Measurements from ENCODE around the gene NR2F1-AS1.

Gene NR2F1-AS1

GRCh38 chr5:93589152-93589828 is 8.3 kb upstream of the NR2F1-AS1 start:
- FAIRE-seq: peak; percentile 62

DNA sequence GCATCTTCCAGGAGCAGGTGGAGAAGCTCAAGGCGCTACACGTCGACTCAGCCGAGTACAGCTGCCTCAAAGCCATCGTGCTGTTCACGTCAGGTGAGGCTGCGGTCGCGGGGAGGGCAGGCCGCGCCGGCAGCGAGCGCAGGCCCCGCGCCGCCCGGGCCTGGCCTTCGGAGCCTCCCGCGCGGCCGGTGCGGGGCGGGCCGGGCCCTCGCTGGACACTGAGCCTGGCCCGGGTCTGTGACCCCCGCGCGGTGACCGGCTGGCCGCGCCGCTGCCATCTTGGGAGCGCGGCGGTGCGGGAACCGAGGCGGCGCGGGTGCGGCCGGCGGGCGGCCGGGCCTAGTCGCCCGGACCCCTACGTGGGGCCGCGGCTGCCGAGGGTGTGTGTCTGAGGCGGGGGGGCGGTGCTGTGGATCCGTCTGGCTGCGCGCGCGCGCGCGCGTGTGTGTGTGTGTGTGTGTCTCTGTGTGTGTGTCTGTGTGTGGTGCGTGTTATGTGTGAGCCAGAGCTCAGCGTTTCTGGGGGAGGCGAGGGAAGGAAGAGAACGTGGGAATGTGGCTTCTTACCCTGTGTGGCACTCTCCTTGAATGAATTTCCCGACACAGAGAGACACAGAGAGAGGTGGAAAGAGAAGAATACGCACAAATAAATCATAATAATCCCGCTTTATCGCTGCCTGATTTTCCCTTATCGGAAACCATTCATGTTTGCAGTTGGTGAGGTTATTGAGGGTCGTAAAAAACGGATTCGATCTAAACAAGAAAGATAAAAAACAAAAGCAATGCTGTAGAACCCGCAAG is 7.5 kb upstream of the NR2F1-AS1 start:
- FAIRE-seq: no peak

DNA sequence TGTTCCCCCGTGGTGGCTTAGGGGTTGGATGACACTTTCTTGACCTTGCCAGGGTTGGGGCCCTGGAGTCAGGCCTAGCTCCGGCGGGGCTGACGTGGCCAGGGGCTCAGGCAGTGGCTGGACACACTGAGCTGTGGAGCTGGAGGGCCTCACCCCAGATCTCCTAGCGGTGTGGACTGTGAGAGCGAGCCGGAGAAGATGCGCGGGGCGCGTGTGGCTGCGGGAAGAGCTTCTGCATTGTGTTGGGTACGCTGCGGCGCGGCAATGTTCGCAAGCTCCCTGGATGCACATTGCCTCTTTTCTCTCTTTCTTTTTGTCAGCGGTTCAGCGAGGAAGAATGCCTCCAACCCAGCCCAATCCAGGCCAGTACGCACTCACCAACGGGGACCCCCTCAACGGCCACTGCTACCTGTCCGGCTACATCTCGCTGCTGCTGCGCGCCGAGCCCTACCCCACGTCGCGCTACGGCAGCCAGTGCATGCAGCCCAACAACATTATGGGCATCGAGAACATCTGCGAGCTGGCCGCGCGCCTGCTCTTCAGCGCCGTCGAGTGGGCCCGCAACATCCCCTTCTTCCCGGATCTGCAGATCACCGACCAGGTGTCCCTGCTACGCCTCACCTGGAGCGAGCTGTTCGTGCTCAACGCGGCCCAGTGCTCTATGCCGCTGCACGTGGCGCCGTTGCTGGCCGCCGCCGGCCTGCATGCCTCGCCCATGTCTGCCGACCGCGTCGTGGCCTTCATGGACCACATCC is 6.8 kb upstream of the NR2F1-AS1 start:
- no peak for FAIRE-seq

- FAIRE-seq: peak; percentile 78
Measured at GRCh38 chr5:93586736-93587596, 5.9 kb upstream of the NR2F1-AS1 start.

- peak; percentile 85 for FAIRE-seq
Measured at GRCh38 chr5:93585767-93586385, 4.9 kb upstream of the NR2F1-AS1 start.

DNA sequence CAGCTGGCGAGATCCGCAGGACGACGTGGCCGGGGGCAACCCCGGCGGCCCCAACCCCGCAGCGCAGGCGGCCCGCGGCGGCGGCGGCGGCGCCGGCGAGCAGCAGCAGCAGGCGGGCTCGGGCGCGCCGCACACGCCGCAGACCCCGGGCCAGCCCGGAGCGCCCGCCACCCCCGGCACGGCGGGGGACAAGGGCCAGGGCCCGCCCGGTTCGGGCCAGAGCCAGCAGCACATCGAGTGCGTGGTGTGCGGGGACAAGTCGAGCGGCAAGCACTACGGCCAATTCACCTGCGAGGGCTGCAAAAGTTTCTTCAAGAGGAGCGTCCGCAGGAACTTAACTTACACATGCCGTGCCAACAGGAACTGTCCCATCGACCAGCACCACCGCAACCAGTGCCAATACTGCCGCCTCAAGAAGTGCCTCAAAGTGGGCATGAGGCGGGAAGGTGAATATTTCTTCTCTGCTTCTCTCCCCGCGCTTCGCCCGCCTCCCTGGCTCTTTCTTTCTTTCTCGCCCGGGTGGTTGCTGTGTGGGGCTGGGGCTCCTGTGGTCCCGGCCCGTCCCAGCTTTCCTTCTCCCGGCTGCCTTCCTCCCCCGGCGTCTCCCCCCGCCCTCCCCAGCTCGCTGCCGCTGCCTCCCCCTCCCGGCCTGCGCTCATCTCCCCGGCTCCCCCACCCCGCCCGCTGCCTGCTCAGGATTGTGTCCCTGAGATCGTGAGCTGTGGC is 4.2 kb upstream of the NR2F1-AS1 start:
- FAIRE-seq: no peak

DNA sequence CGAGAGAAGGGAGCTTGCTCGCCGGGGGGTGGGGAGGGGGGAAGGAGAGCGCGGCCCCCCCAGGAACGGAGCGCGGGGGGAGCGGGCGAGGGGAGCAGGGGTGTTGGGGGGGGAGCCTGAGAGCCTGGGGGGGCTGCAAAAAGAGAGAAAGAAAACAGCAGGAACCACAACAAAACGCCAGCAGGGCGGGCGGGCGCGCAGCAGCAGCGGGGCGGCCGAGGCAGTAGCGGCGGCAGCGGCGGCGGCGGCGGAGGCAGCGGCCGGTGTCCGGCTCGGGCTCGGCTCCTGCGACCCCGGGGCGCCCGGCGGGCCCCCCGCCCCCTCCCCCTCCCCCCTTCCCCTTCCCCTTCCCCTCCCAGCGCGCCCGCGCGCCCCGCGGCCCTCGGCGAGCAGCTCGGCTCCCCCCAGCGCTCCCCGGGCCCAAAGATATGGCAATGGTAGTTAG is 3.6 kb upstream of the NR2F1-AS1 start:
- no peak for FAIRE-seq

DNA sequence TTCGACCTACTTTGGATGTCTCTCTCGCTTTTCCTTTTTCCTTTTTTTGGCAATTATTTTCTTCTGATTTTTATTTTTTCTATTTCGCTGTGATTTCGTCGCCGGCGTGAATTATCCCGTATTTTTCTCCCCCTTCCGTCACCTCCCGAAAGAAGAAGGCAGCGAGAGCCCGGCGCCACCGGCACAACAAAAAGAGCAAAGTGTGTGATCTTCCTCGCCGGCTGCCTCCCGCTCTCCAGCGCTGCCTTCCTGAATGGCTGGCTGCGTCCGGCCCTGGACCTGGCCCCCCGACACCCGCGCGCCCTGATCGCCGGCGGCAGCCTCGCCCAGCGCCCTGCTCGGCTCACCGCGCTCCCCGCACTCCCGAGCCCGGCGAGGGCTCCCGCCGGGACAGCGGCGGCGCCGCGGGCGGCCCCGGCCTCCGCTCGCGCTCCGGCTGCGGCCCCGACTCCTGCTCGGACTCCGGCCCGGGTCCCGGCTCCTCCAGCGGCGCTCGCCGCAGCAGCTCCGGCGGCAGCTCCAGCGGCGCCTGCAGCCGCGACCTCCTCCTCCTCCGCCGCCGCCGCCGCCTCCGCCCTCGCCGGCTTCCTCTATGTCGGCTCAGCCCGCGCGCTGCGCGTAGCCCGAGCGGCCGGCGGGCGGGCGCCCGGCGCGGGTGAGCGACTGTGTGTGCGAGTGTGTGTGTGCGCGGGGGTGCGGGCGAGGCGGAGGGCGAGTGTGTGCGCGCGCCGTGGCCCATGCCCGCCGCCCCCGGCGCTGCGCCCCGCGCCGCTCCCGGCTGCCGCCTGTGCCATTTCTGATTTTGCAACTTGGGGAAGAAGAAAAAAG is 3.0 kb upstream of the NR2F1-AS1 start:
- FAIRE-seq: no peak

GRCh38 chr5:93583439-93583767 is 2.4 kb upstream of the NR2F1-AS1 start:
- FAIRE-seq: no peak

DNA sequence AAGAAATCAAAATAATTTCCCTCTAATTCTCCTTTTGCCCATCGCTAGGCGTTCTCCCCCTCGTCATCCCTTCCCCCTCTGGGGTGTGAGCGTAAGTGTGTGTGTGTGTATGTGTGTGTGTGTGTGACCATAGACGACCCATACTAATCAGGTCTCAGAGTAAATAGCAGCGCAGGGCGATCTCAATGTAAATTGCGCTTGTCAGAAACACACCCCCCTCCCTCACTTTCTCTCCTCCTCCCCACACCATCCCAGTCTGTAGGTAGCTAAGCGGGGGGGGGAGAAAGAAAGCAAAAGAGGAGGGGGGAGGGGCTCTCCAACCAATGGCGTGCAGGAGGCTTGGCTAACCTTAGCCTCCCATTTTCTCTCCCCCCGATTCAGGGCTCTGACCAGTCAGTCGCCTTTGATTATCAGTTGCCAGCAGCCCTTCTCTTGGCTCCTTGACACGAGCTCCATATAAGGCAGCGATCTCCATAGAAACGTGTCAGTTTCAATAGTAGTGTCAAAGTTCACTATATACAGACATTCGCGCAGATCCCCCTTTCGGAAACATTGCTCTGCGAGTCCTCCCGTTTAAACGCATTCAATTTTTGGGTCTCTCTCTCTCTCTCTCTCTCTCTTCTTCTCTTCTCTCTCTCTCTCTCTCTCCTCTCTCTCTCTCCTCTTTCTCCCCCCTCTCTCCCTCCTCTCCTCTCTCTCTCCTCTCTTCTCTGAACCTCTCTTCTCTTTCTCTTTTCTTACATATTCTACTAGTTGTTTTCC is 1.8 kb upstream of the NR2F1-AS1 start, which contains the start of gene NR2F1:
Gene NR2F1, plus strand, starts transcription at position 546 of the 762 bp plus-strand sequence. CDS start 1,802 bp downstream, outside the sequence.
- peak; percentile 99 for FAIRE-seq

GRCh38 chr5:93582167-93582462 is 1.1 kb upstream of the NR2F1-AS1 start:
- FAIRE-seq: no peak

DNA sequence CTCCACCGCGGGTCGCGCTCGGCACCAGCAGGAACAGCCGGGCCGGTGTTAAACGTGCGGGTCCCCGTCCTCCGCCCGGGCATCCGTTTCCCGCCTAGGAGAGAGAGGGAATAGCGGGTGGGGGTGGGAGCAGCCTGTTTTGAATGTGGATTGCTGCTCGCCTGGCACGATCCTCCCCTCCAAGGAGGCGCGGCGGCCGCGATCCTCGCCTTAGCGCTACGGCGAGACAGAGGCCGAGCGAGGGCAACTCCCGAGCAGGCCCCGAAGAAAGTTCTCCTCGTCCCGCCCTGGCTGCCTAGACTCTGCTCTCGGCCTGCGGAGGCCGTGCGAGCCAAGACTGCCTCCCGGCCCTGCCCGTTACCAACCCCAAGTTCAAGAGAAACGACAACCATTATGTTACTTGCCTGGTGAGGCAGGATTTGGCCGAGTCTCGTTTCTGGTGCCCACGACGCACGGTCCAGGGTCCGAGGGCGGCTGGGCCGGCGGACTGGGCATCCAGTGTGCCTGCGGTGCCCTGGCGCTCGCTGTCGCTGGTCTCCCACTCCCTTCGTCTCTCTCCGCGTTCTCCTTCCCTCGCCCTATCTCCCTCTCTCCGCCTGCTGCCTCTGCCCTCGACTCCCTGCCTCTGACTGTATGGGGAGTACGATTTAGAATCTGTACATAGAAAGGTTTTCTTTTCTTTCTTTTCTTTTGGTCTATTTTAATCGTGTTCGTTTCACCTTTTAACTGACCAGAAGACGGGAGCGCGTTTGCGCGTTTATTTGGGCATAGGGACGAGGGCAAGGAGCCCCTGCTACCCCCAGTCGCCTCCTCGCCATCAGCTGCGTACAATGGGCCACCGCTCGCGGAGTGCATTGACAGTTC is 724 bp downstream of the NR2F1-AS1 start:
- FAIRE-seq: no peak

DNA sequence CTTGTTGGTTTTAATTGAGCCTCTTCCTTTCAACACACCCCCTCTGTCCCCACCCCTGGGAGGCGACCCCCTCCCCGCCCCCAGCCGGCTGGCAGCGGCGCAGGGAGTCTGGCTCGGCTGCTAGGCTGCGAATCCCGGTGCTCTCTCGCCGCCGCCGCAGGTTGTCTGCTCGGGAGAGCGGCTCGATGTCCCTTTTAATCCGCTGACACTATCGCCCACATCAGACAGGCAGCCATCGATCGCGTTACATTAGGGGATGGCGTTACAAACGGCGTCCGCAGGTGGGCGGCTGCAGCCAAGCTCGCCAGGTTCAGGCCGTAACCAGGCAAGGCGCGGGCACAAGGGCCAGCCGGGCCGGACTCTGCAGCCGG is 1.3 kb downstream of the NR2F1-AS1 start:
- no peak for FAIRE-seq

DNA sequence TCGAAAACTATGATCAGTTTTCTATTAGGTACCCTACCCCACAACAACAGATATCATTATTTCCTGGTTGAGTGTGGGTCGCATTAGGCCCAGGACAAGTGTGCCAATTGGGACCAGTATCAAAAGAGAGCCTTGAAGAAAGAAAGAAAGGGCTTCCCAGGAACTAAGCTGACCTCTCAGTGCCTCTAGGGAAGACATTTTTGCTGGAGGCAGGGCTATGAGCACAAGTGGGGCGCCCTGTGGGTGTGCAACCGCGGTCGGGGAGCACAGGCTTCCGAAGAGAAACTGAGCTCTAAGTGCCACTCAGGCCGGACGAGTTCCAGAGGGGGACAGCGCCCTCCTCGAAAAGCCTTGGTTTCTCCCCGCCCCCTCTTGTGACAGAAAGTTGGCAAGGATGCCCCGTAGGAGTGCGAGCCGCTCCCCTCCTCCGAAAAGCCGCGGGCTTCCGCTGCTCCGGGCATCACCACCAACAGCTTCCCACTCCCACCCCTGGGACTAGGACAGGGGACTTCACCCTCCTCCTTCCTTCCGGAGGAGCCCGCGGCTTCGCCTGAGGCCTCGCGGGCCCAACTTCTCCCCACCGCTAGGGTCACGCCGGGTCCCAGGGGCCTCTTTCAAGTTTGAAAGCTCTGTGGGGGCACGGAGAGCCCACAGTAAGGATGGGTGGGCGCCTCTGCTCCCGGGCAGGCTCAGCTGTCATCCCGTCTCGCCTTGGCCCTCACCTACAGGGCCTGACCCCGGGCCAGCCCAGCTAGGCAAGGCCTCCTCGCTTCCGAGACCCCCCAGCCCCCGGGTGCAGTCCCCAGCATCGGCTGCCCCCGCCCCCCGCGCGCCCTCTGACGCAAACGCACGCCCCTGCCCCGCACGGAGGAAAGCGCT is 2.0 kb downstream of the NR2F1-AS1 start:
- FAIRE-seq: no peak

- no peak for FAIRE-seq
Measured at GRCh38 chr5:93577854-93578812, 2.9 kb downstream of the NR2F1-AS1 start.

DNA sequence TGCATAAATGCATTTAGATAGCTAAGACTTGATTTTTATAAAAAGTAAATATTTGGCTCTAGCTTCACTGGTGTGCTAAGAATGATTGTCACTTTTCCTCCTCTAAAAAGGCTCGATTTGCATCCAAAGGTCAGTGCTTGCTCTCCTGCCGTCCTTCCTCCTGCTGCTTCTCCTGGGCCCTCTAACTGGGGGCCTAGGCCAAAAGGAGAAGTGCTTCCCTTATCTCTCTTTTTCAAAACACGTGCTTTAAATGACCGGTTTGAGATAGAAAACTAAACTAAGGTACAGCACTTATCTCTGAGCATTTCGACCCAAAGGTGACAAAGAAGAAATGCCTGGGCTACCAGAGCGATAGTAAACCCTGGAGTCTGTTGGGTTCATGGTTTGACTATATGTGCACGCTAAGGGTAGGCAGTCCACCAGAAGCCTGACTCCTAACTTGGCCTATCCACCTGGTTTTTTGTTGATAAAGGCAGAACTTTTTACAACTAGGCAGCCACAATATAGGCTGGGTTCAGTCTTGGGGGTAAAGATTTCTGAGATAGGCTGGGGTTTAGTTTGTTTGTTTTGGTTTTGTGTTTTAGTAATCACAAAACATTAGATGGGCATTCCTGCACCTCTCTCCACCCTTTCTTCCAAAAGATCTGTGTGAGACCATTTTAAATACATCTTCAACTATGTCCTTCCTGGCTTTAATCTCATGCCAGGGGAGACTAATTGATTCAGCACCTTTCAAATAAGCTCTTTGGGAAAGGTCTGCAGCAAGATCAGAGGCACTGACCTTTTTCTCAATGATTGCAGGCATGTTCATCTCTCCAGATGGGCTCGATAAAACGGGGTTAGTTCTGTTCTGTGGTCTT is 3.8 kb downstream of the NR2F1-AS1 start:
- FAIRE-seq: no peak
